ENCODE results near the gene FBXW8.

Gene FBXW8

GRCh38 chr12:116955382-116956021, 44.8 kb downstream of the FBXW8 start:
- no peak for TF ChIP-seq CTCF (IDR thresholded peaks at IDR 0.05; ENCODE audit: insufficient read depth, low read depth, low read length, missing control alignments)
- DNase-seq (ENCODE audit: low read depth), result peak; percentile 24
- no peak overlapping the region for H3K4me3 ChIP-seq (ENCODE audit: low read depth, low read length)

- DNase-seq (ENCODE audit: low read depth), result peak; percentile 16
- no peak for TF ChIP-seq CTCF (IDR thresholded peaks at IDR 0.05; ENCODE audit: insufficient read depth, low read depth, low read length, missing control alignments)
- no peak overlapping the region for H3K4me3 ChIP-seq (ENCODE audit: low read depth, low read length)
These were observed 47.9 kb downstream of the FBXW8 start for GRCh38 chr12:116958402-116959197.

- DNase-seq (ENCODE audit: low read depth), result no peak
- no peak for TF ChIP-seq CTCF (IDR thresholded peaks at IDR 0.05; ENCODE audit: insufficient read depth, low read depth, low read length, missing control alignments)
- no peak overlapping the region for H3K4me3 ChIP-seq (ENCODE audit: low read depth, low read length)
These were observed 48.4 kb downstream of the FBXW8 start for GRCh38 chr12:116959198-116959460.

GRCh38 chr12:116959845-116960514, 49.2 kb downstream of the FBXW8 start:
- no peak overlapping the region for H3K4me3 ChIP-seq (ENCODE audit: low read depth, low read length)
- DNase-seq (ENCODE audit: low read depth), result peak; percentile 85
- no peak for TF ChIP-seq CTCF (IDR thresholded peaks at IDR 0.05; ENCODE audit: insufficient read depth, low read depth, low read length, missing control alignments)

- peak; percentile 17 for DNase-seq (ENCODE audit: low read depth)
- no peak for TF ChIP-seq CTCF (IDR thresholded peaks at IDR 0.05; ENCODE audit: insufficient read depth, low read depth, low read length, missing control alignments)
- H3K4me3 ChIP-seq (ENCODE audit: low read depth, low read length), result no peak overlapping the region
These were observed 51.4 kb downstream of the FBXW8 start for GRCh38 chr12:116962197-116962596.

GRCh38 chr12:116962783-116963356, 52.1 kb downstream of the FBXW8 start:
- no peak for TF ChIP-seq CTCF (IDR thresholded peaks at IDR 0.05; ENCODE audit: insufficient read depth, low read depth, low read length, missing control alignments)
- no peak overlapping the region for H3K4me3 ChIP-seq (ENCODE audit: low read depth, low read length)
- DNase-seq (ENCODE audit: low read depth), result no peak

Data from GM12865 (cell line).